Motor neuron (in vitro differentiated cells): ENCODE results near the gene VKORC1. TPM values are rescaled to one million over a fixed set of nuclear protein-coding genes. Genes with fewer than 3 reads are reported as not detected.

Source experiments
- ATAC-seq, 8 experiments: fragments of 200-7000 bp; cut with Tn5 transposase; replicated peaks in 6 of 8; 2 replicates each; pipeline ENCODE4 v1.8.0; 2021; ENCODE audit warnings: mild to moderate bottlenecking in 8 of 8, moderate library complexity in 8 of 8
- H3K27ac ChIP-seq, 2 donors: fragments of 250-450 bp; sonication (Bioruptor Pico); 2 replicates each; pipeline ENCODE4 v1.9.0; 2021; ENCODE audit warnings: antibody characterized with exemption in 2 of 2, mild to moderate bottlenecking in 2 of 2, moderate library complexity in 1 of 2
- H3K4me1 ChIP-seq, 2 donors: fragments of 250-450 bp; sonication (Bioruptor Pico); replicated peaks in 1 of 2; 2 replicates each; pipeline ENCODE4 v1.6.1; 2021; ENCODE audit warnings: antibody characterized with exemption in 2 of 2, mild to moderate bottlenecking in 2 of 2, moderate library complexity in 1 of 2
- H3K4me3 ChIP-seq, 5 donors: fragments of 250-450 bp; sonication (Bioruptor Pico); 2 replicates each; pipeline ENCODE4 v1.9.0; 2021; ENCODE audit warnings: antibody characterized with exemption in 5 of 5, mild to moderate bottlenecking in 5 of 5, moderate library complexity in 4 of 5
- WGBS, 10 experiments: fragments of 450-650 bp; shearing (Covaris generic); methylation state at CpG; one replicate each; pipeline ENCODE4 v1.0.0; 2022; 5-methylcytosine and 5-hydroxymethylcytosine counted together
- in situ Hi-C, 9 experiments: fragments of 400-800 bp; cut with MboI; loops; one replicate each; pipeline ENCODE4 v1.15.0; 2021; ENCODE audit warnings: low sequenced_read_pairs in 9 of 9, low pct_unique_long_range_greater_than_20kb in 2 of 9; ENCODE audit not compliant: unreplicated experiment in 9 of 9
- total RNA-seq, 8 experiments: library from RNA; unstranded; fragments of 300-600 nt; gene quantifications; 2 replicates each; pipeline versions ENCODE4 v1.2.3 to v1.2.4, GENCODE V29; 2022

VKORC1 gene
- total RNA-seq, 8 experiments from 2014 or later = 53.8 to 109 (median 72.4) TPM

DNA sequence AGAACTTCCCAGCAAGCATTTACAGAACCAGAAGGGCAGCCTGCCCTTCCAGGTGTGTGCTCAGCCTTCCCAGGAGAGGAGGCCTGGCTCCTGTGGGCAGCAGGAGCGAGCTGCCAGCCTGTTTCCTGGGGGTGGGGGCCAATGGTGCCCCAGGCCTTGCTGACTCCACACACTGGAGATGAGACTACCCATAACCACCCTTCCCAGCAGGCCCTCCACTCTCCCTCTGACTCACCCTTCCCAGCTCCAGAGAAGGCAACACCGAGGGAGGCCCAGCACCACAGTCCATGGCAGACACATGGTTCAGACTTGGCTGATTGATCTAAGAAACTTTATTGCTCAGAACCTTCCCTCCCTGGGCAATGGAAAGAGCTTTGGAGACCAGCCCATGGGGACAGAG lies 4.1 kb downstream of the VKORC1 start:
- peaks cover 5% of the 10 kb centered on the region in 2 donors for H3K4me1 ChIP-seq
- peak in 1 of 8 experiments; percentile 3 for ATAC-seq
- 17 to 100% (median 80%) methylated on average over 1 of the region's 2 CpGs; no CpG with 5 or more reads in 6 of the 10 experiments for WGBS, 10 experiments
- no peak overlapping the region for H3K27ac ChIP-seq
- no peak overlapping the region for H3K4me3 ChIP-seq
- in situ Hi-C loops = no loop called here

DNA sequence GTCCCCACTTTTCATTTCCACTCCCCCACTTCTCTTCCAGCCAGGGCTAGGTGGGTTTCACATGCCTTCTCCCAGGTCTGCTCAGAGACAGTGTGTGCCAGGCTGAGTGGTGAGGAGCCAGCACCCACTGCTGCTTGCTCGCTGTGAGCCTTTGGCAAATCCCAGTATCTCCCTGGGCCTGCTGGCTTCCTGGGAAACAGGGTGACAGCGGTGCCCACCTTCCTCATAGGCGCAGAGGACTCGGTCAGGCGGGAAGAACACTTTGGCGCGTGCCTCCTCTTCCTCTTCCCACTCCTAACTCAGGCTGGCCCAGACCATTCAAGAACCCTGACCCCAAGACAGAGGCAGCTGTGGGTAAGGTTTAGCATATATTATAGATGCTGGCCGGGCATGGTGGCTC lies 5.4 kb downstream of the VKORC1 start:
- H3K4me3 ChIP-seq = no peak overlapping the region
- no peak for ATAC-seq
- no peak overlapping the region for H3K27ac ChIP-seq
- in situ Hi-C loops = no loop called here
- H3K4me1 ChIP-seq = peaks cover 5% of the 10 kb centered on the region in 2 donors
- WGBS, 10 experiments = 95% methylated on average over 7 of the region's 8 CpGs; no CpG with 5 or more reads in 9 of the 10 experiments

DNA sequence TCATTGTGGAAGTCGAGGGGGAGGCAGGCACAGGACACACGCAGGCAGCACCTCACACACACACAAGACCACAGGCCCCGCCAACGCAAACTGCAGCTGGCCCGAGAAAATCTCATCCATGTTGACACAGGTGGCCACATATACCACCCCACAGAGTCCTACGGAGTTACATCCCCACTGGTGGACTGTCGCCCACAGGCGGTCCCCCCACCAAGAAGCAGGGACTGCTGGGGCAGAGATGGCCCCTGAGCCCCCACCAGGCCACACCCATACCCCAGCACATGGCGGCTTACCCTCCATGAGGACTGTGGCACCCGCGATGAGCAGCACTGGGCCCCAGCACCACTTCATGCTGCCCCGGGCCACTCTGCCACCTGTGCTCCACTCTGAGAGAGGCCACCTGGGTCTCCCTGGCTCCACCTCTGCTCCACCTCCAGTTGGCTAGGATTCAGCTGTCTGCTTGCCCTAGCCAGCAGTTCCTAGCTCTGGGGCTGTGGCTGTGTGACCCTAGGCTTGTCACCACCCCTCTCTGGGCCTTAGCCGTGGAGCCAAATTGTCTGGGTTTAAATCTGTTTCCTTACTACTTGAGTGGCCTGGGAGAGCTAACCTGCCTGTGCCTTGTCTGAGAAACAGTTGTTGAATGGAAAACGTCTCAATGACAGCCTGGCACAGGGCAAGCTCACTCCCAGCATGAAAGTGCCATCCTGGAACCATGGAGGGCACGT lies 6.0 kb downstream of the VKORC1 start, which contains the start of gene PRSS53:
TSS of gene PRSS53 (minus strand) at position 485 of the 725 bp plus-strand sequence. CDS start at position 351, 134 bp downstream.
- no peak within 1 kb of the TSS for H3K27ac ChIP-seq
- in situ Hi-C loops = no loop called here
- 50 to 100% (median 85%) methylated on average over 1 to 3 of the region's 15 CpGs; no CpG with 5 or more reads in 4 of the 10 experiments for WGBS, 10 experiments

DNA sequence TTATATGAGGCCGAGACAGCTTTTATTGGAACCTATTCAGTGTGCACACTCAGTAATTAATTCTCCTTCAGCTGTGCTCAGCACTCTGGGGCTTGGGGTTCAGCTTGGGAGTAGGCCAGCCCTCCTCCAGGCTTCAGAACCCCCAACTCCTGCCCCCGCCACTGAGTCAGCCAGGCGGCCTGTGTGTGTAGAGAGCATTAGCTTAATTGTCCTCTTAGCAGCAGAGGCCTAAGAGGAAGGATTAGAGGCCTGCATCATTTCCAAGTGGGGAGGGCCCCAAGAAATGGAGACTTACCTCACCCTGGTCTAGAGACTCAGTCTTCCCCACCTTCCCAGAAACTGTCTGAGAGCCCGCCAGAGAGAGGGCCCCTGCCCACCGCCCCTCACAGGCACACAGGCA lies 6.6 kb downstream of the VKORC1 start:
- Histone ChIP-seq H3K4me1 (peaks cover 5% of the 10 kb centered on the region in 2 donors), H3K27ac (no peak overlapping the region), H3K4me3 (no peak overlapping the region)
- no CpG with 5 or more reads among the region's 5 CpGs for WGBS, 10 experiments
- in situ Hi-C loops = no loop called here
- ATAC-seq = peak in 2 of 8 experiments; percentile 26

More for the DNA sequence above, 6.0 kb downstream of the VKORC1 start, which contains the start of gene PRSS53:
- Histone ChIP-seq H3K4me3 (no peak within 1 kb of the TSS), H3K4me1 (peaks cover 5% of the 10 kb centered on the region in 2 donors)
- no peak for ATAC-seq

DNA sequence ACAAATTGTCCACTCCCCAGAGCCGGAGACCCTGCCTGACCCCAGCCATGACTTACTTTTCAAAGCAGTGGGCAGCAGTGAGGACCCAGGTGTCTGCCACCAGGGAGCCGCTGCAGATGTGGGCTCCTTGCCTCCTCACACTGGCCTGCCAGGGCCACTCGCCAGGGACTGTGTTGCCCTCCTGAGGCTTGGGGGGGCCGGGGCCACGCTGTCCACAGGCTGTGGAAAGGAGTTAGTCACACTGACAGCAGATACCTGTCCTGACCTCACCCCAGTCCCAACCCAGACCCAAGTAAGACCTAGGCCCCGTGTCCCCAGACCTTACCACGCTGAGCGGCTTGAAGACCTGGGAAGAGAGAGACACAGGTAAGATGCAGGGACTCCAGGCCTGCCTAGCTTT lies 7.1 kb downstream of the VKORC1 start:
- ATAC-seq = no peak
- H3K27ac ChIP-seq = no peak overlapping the region
- peaks cover under 1% of the 10 kb centered on the region in 2 donors for H3K4me1 ChIP-seq
- in situ Hi-C loops = no loop called here
- WGBS, 10 experiments = 67 to 100% (median 88%) methylated on average over 1 to 3 of the region's 8 CpGs; no CpG with 5 or more reads in 4 of the 10 experiments
- H3K4me3 ChIP-seq = no peak overlapping the region

DNA sequence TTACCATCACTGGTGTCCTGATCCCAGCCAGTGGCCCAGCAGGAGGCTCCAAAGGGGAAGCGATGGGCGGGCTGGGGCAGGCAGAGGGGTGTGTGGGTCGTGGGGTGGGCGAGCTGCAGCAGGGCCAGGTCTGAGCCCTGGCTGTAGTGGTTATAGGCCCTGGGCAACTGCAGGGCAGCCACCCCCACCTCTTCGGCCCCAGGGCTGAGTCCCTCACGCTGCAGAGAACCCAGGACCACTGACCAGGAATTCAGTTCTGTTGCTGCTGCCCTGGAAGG lies 8.0 kb downstream of the VKORC1 start:
- ATAC-seq = peak in 2 of 8 experiments; percentile 7 to 12
- Histone ChIP-seq H3K4me3 (no peak overlapping the region), H3K4me1 (no peaks in the 10 kb centered on the region), H3K27ac (no peak overlapping the region)
- no CpG with 5 or more reads among the region's 6 CpGs for WGBS, 10 experiments
- in situ Hi-C loops = no loop called here

DNA sequence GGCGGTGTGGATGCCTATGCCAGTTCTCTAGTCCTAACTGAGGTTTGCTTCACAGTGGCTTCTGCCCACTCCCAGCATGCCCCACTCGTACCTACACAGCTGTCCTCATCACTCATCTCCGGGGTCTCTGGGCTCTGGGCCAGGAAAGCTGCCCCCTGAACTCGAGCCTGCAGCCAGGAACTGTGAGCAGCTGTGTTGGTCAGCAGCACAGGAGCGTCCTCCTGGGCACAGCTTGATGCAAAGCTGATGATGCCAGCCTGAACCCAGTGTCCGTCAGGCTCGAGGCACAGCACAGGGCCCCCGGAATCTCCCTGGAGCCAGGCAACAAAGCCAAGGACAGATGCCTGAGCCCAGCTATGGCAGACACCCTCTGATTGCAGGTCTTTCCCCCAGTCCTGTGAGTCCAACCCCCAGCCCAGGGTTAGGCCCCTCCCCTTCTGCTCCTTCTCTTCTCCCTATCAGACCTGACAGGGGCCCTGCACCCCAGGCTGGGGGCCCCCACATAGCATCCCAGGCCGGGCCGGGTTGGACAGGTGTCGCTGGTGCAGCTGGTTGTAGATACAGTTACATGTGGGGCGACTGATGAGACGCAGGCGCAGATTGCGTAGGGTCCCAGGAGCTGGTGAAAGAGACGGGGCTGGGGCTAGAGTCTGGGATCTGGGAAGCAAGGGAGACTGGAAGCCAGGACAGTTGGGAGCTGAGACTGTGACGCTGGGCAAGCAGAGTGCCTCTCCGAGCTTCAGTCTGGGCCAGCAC lies 8.5 kb downstream of the VKORC1 start:
- in situ Hi-C loops = no loop called here
- 40 to 100% (median 84%) methylated on average over 1 to 6 of the region's 18 CpGs; no CpG with 5 or more reads in 3 of the 10 experiments for WGBS, 10 experiments
- Histone ChIP-seq H3K27ac (no peak overlapping the region), H3K4me1 (no peaks in the 10 kb centered on the region), H3K4me3 (no peak overlapping the region)
- ATAC-seq = peak in 1 of 8 experiments; percentile 2

DNA sequence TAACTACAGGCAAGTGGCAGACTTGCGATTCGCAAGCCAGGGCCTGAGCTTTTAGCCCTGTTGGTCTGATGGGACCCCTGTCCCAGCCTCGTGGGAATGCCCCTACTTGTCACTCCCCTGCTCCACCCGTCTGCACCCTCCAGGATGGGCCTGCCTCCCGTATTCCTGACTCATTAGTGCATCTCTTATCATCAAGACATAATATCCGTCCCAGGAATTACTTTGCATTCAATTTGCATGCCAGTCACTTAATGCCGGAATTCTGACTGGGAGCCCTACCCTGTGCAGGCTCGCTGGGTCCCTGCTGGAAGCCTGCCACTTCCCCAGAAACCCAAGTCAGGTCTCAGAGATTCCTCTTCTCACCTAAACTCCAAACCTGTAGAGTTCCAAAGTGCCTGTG lies 9.2 kb downstream of the VKORC1 start:
- H3K4me3 ChIP-seq = no peak overlapping the region
- no peak overlapping the region for H3K27ac ChIP-seq
- no peaks in the 10 kb centered on the region for H3K4me1 ChIP-seq
- in situ Hi-C loops = no loop called here
- peak in 3 of 8 experiments; percentile 88 to 90 (median 88) for ATAC-seq
- 7 to 85% (median 21%) methylated on average over 2 to 6 of the region's 8 CpGs; no CpG with 5 or more reads in 4 of the 10 experiments for WGBS, 10 experiments

DNA sequence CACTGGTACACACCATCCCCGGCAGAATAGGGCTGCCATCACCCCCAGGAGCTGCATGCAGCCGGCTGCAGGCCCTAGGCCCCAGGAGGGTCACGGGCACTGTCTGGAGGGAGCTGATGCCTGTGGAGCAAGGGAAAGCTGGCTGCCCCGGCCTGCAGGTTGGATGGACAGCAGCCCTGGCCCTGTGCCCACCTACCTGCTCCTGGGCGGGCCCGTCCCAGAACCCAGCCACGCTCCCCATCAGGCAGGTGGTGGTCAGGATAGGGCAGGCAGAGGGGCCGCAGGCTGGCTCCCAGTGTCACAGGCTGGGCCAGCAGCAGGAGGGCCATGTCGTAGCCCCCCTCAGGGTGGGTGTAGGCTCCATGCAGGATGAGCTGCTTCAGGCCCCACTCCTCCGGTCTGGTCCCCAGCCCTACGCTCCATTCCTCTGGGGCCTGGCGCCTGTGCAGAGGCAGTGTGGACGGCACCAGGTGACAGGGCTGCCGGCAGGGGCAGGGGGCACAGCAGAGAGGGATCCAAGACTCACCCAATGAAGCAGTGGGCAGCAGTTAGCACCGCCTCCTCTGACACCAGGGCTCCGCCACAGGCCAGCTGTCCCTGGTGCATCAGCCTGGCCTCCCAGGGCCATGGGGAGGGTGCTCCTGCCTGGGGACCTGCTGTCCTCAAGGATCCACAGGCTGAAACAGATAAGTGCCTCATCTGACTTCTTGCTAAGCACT lies 9.9 kb downstream of the VKORC1 start:
- Histone ChIP-seq H3K4me1 (no peaks in the 10 kb centered on the region), H3K4me3 (no peak overlapping the region), H3K27ac (no peak overlapping the region)
- in situ Hi-C loops = no loop called here
- WGBS, 10 experiments = 85 to 100% (median 92%) methylated on average over 1 to 6 of the region's 16 CpGs; no CpG with 5 or more reads in 7 of the 10 experiments
- ATAC-seq = peak; percentile 2 to 72 (median 15)

DNA sequence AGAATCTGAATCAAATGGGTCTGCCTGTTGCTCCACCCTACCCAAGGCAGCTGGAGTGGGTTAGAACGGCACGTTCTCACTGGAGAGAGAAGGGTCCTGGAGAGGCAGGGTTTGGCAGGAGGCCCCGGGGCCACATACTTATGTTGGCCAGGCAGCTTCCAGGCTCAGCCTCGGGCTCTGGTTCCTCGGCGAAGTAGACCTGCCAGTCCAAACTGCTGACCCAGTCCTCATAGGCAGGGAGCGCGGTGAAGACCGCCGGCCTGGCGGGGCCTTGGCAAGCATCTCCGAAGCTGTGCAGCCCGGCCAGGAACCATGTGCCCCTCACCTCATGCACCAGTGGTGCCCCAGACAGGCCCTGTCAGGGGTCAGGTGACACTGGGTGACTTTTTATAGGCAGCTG lies 10.6 kb downstream of the VKORC1 start:
- Histone ChIP-seq H3K27ac (no peak overlapping the region), H3K4me3 (no peak overlapping the region), H3K4me1 (no peaks in the 10 kb centered on the region)
- in situ Hi-C loops = no loop called here
- 100% methylated on average over 1 of the region's 13 CpGs; no CpG with 5 or more reads in 9 of the 10 experiments for WGBS, 10 experiments
- peak in 1 of 8 experiments; percentile 8 for ATAC-seq

DNA sequence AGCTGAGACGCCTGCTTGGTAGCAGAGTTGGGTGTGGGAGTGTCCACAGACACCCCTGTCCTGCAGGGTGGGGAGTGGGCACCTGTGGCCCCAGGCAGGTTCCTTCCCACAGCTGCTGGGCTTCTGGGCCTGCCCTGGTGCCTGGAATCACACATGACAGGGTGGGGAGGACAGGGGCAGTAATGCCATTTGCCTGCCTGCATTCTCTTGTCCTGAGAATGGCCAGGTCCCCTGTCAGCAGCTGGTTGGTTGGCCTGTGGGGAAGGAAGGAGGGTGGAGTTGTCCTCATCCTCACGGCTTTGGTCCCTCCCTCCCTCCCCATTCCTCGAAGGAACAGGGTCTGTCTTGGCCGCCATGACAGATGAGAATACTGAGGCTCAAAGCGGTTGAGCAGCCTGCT lies 11.0 kb downstream of the VKORC1 start:
- Histone ChIP-seq H3K4me1 (no peaks in the 10 kb centered on the region), H3K4me3 (no peak overlapping the region), H3K27ac (no peak overlapping the region)
- ATAC-seq = no peak
- 80 to 100% (median 100%) methylated on average over 1 to 2 of the region's 5 CpGs; no CpG with 5 or more reads in 7 of the 10 experiments for WGBS, 10 experiments
- in situ Hi-C loops = no loop called here

DNA sequence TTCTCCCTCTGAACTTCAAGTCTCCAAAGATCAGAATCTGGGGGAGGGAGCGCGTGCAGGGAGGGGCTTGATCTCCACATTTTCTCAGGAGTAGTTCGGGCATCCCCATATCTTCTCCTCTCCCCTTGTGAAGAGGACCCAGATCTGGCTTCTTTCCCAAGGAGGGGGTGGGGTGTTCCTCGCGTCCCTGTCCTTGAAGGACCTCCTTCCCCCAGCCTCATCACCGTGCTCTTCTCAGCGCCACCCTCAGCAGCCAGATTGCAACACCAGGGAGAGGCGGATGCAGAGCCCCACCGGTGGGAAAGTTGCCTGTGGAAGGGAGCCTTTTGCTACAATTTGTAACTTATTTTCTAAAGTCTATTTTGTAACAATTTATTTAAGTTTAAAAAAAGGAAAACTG lies 11.5 kb downstream of the VKORC1 start:
- Histone ChIP-seq H3K27ac (no peak overlapping the region), H3K4me1 (no peaks in the 10 kb centered on the region), H3K4me3 (no peak overlapping the region)
- no peak for ATAC-seq
- in situ Hi-C loops = no loop called here
- 60 to 100% (median 83%) methylated on average over 3 to 5 of the region's 9 CpGs; no CpG with 5 or more reads in 4 of the 10 experiments for WGBS, 10 experiments
